Esophagus squamous epithelium (tissue), 4 donors: ENCODE results near the gene CNDP2.

ENCODE experiments used
- CTCF ChIP-seq, 6 experiments: fragments of 450-650 bp in 4 of 6; fragments of 200-600 bp in 2 of 6; sonication (generic) in 2 of 6; IDR thresholded peaks; one replicate each; pipeline ENCODE4 v1.5.1; 2016 to 2019; ENCODE audit warnings: antibody characterized with exemption in 6 of 6, mild to moderate bottlenecking in 4 of 6, moderate library complexity in 4 of 6
- POLR2A ChIP-seq, 4 donors: fragments of 450-650 bp; IDR thresholded peaks; one replicate each; pipeline ENCODE4 v1.6.1; 2017; ENCODE audit warnings: antibody characterized with exemption in 4 of 4, mild to moderate bottlenecking in 4 of 4, moderate library complexity in 3 of 4

- TF ChIP-seq CTCF (IDR thresholded peaks at IDR 0.05) (no peak), POLR2A (IDR thresholded peaks at IDR 0.05) (no peak)
These were observed 49.3 kb upstream of the CNDP2 start for GRCh38 chr18:74446631-74447403.
